GM12878 (cell line): ENCODE measurements around the gene DGCR8. TPM values are rescaled to one million over a fixed set of nuclear protein-coding genes. Genes with fewer than 3 reads are reported as not detected.

ENCODE experiments used
- ATAC-seq: fragments of 200-7000 bp; cut with Tn5 transposase; 3 replicates; pipeline ENCODE4 v1.9.1; 2020; ENCODE audit warnings: mild to moderate bottlenecking, moderate library complexity
- BruUV-seq: library from RNA; stranded (reverse); fragments of 400-500 nt; replicated peaks from 2 replicates; lab custom pipeline; 2021; lab: Mats Ljungman, UMichigan
- CTCF ChIA-PET: fragments of 300-600 bp; sonication (Branson Sonifier 250); formaldehyde crosslinking; extraction: SDS; loops from one replicate; lab custom pipeline; 2021; ENCODE audit warnings: inconsistent platforms; lab: Yijun Ruan, JAX
- POLR2A ChIA-PET: fragments of 350-600 bp; formaldehyde crosslinking; extraction: SDS; loops from one replicate; lab custom pipeline; 2021; ENCODE audit warnings: inconsistent platforms; lab: Charles Lee
- RAD21 ChIA-PET: fragments of 300-600 bp; sonication (Branson Sonifier 250); formaldehyde crosslinking; loops from one replicate; lab custom pipeline; 2023; ENCODE audit warnings: antibody characterized with exemption; ENCODE audit not compliant: unreplicated experiment; lab: Charles Lee
- SMC1A ChIA-PET: fragments of 300-600 bp; sonication (Branson Sonifier 250); formaldehyde crosslinking; loops from one replicate; lab custom pipeline; 2023; ENCODE audit not compliant: unreplicated experiment, uncharacterized antibody; lab: Charles Lee
- DNase-seq: peaks from one replicate; pipeline ENCODE4 v3.0.0-alpha.2; 2011; ENCODE audit warnings: low read depth, low spot score
- FAIRE-seq: peaks from 3 replicates; lab custom pipeline; 2011; peaks lifted over from hg19 to GRCh38; lab: Jason Lieb, UNC
- H2AFZ ChIP-seq: 2 replicates; pipeline ENCODE4 v1.6.0; 2011; ENCODE audit warnings: low read depth, low read length, control low read depth; ENCODE audit not compliant: control insufficient read depth
- H3K27ac ChIP-seq: 2 replicates; pipeline ENCODE4 v1.5.1; 2011; ENCODE audit warnings: control low read depth; ENCODE audit not compliant: control insufficient read depth, insufficient read depth
- H3K27me3 ChIP-seq, 2 experiments: replicated peaks in 1 of 2; 2 replicates each; pipeline versions ENCODE4 v1.6.0 to v1.6.1; 2011; ENCODE audit warnings: low read length in 1 of 2; ENCODE audit not compliant: control insufficient read depth in 2 of 2, insufficient read depth in 2 of 2
- H3K36me3 ChIP-seq, 2 experiments: 2 replicates each; pipeline ENCODE4 v1.5.1; 2011; ENCODE audit warnings: low read length in 1 of 2; ENCODE audit not compliant: control insufficient read depth in 2 of 2, insufficient read depth in 2 of 2
- H3K4me1 ChIP-seq: 2 replicates; pipeline ENCODE4 v1.6.1; 2011; ENCODE audit warnings: mild to moderate bottlenecking, low read length, moderate library complexity, mixed read lengths; ENCODE audit not compliant: control insufficient read depth, insufficient read depth
- H3K4me2 ChIP-seq: 2 replicates; pipeline ENCODE4 v1.6.0; 2011; ENCODE audit warnings: control low read depth; ENCODE audit not compliant: control insufficient read depth, insufficient read depth
- H3K4me3 ChIP-seq: fragments of 200-600 bp; sonication (generic); 2 replicates; pipeline ENCODE4 v1.5.1; 2016
- H3K79me2 ChIP-seq: 2 replicates; pipeline ENCODE4 v1.6.0; 2011; ENCODE audit warnings: low read length; ENCODE audit not compliant: control insufficient read depth, insufficient read depth
- H3K9ac ChIP-seq: 2 replicates; pipeline ENCODE4 v1.8.0; 2011; ENCODE audit warnings: low read length, control low read depth, mixed read lengths; ENCODE audit not compliant: control insufficient read depth, insufficient read depth
- H3K9me3 ChIP-seq: replicated peaks from 3 replicates; pipeline ENCODE4 v1.5.1; 2011; ENCODE audit warnings: mild to moderate bottlenecking, low read length; ENCODE audit not compliant: control insufficient read depth, insufficient read depth
- H4K20me1 ChIP-seq: 2 replicates; pipeline ENCODE4 v1.6.0; 2011; ENCODE audit not compliant: control insufficient read depth, insufficient read depth
- ASH2L ChIP-seq: fragments of 300-600, 200-600 bp; sonication (generic); IDR thresholded peaks from 2 replicates; pipeline ENCODE4 v1.6.1; 2017; ENCODE audit warnings: low read depth, mild to moderate bottlenecking, borderline replicate concordance
- CBX5 ChIP-seq: sonication (generic); IDR thresholded peaks from 2 replicates; pipeline ENCODE4 v1.6.1; 2016; ENCODE audit warnings: low read depth, moderate library complexity, mild to moderate bottlenecking, inconsistent platforms
- CREB1 ChIP-seq: IDR thresholded peaks from 2 replicates; pipeline ENCODE4 v1.6.1; 2012; ENCODE audit warnings: low read depth, mild to moderate bottlenecking, inconsistent platforms
- DPF2 ChIP-seq: fragments of 450-650 bp; IDR thresholded peaks from 2 replicates; pipeline ENCODE4 v1.6.1; 2017; ENCODE audit warnings: mild to moderate bottlenecking
- ESRRA ChIP-seq: IDR thresholded peaks from 2 replicates; pipeline ENCODE4 v1.6.1; 2012; ENCODE audit warnings: mild to moderate bottlenecking, low read length, improper control_type of control experiment
- GABPA ChIP-seq: IDR thresholded peaks from 2 replicates; pipeline ENCODE4 v1.6.1; 2014; ENCODE audit warnings: antibody characterized with exemption, low read depth, mild to moderate bottlenecking, inconsistent platforms
- IRF4 ChIP-seq: IDR thresholded peaks from 2 replicates; pipeline ENCODE4 v1.6.1; 2011; ENCODE audit warnings: low read depth, low read length
- JUND ChIP-seq: IDR thresholded peaks from 2 replicates; pipeline ENCODE4 v1.6.1; 2012; ENCODE audit warnings: low read depth, mild to moderate bottlenecking, low read length, improper control_type of control experiment, moderate library complexity
- KAT2A ChIP-seq: conservative IDR thresholded peaks from 2 replicates; pipeline ENCODE4 v1.6.1; 2011; ENCODE audit warnings: low read depth, low read length; ENCODE audit not compliant: control insufficient read depth
- KDM1A ChIP-seq: fragments of 200-600 bp; sonication (generic); IDR thresholded peaks from 2 replicates; pipeline ENCODE4 v1.6.1; 2016; ENCODE audit warnings: borderline replicate concordance
- LARP7 ChIP-seq: fragments of 450-650 bp; IDR thresholded peaks from 2 replicates; pipeline ENCODE4 v1.6.1; 2017; ENCODE audit warnings: mild to moderate bottlenecking
- MTA2 ChIP-seq: fragments of 450-650 bp; IDR thresholded peaks from 2 replicates; pipeline ENCODE4 v1.6.1; 2016; ENCODE audit warnings: low read depth, mild to moderate bottlenecking, moderate library complexity
- SMAD1 ChIP-seq: fragments of 450-650 bp; IDR thresholded peaks from 2 replicates; pipeline ENCODE4 v1.6.1; 2018; ENCODE audit warnings: mild to moderate bottlenecking, low read depth; ENCODE audit not compliant: partially characterized antibody
- SMAD5 ChIP-seq: IDR thresholded peaks from 2 replicates; pipeline ENCODE4 v1.6.1; 2016; ENCODE audit warnings: antibody characterized with exemption, low read depth
- SMC3 ChIP-seq: IDR thresholded peaks from 2 replicates; pipeline ENCODE4 v1.6.1; 2011; ENCODE audit warnings: low read length, improper control_type of control experiment, borderline replicate concordance
- SUZ12 ChIP-seq: fragments of 200-600 bp; sonication (generic); IDR thresholded peaks from one replicate; pipeline ENCODE4 v1.6.1; 2018; ENCODE audit warnings: antibody characterized with exemption, mild to moderate bottlenecking; ENCODE audit not compliant: unreplicated experiment
- ZBED1 ChIP-seq: IDR thresholded peaks from 2 replicates; pipeline ENCODE4 v1.6.1; 2016; ENCODE audit warnings: borderline replicate concordance
- ZNF687 ChIP-seq: fragments of 450-650 bp; IDR thresholded peaks from 2 replicates; pipeline ENCODE4 v1.6.1; 2017; ENCODE audit warnings: mild to moderate bottlenecking, moderate library complexity
- WGBS: methylation state at CpG from one replicate; pipeline ENCODE4 v1.1.6; 2016; ENCODE audit warnings: low lambda C conversion rate; ENCODE audit not compliant: insufficient replicate concordance, insufficient coverage; ENCODE audit errors: missing lambda C conversion rate; 5-methylcytosine and 5-hydroxymethylcytosine counted together
- in situ Hi-C: fragments of 300-500 bp; cut with MboI; formaldehyde crosslinking; loops from 9 replicates; pipeline ENCODE4 v1.14.3; 2018; ENCODE audit warnings: mixed read lengths
- intact Hi-C: fragments of 100-400 bp; cut with micrococcal nuclease; formaldehyde crosslinking; loops from one replicate; pipeline ENCODE4 v1.14.2; 2022; ENCODE audit not compliant: unreplicated experiment
- polyA plus RNA-seq, 11 experiments: library from polyadenylated mRNA; depleted of rRNA in 4 of 11; unstranded in 6 of 11; stranded (reverse) in 5 of 11; fragments of >200 nt; fragmentation: Nextera tagmentation in 4 of 11; fragmentation: Illumina TruSeq in 1 of 11; extraction: Ambion mirVana in 4 of 11; extraction: Trizol in 1 of 11; gene quantifications; 1 replicate in 1 of 11; 2 replicates in 10 of 11; pipeline versions ENCODE4 v1.2.1 to v1.2.3, GENCODE V29; 2011 to 2016; ENCODE audit warnings: inconsistent platforms in 2 of 11, missing spikeins in 2 of 11, low read depth in 1 of 11
- total RNA-seq, 4 experiments: library from RNA; depleted of rRNA in 3 of 4; stranded (reverse); fragments of >200 nt in 3 of 4; fragmentation: Illumina TruSeq in 1 of 4; extraction: Trizol in 1 of 4; gene quantifications; 2 replicates each; pipeline versions ENCODE4 v1.2.1 to v1.2.3, GENCODE V29; 2013 to 2021
- TF ChIP-seq, protein P1 (sequence below): fragments of 450-650 bp; IDR thresholded peaks from 2 replicates; pipeline ENCODE4 v1.6.1; 2016; ENCODE audit warnings: mild to moderate bottlenecking

Gene DGCR8
- total and polyA plus RNA-seq, 10 of the 15 experiments (the other 5 are each of a cell fraction or from before 2014, with no cell fraction given), result 1.2 to 35.1 (median 17.2) TPM

GRCh38 chr22:20105456-20106204, 25.6 kb downstream of the DGCR8 start:
- intact Hi-C loops, result no loop called here
- no peaks in the 10 kb centered on the region for H3K79me2 ChIP-seq
- FAIRE-seq (no peak), DNase-seq (no peak), ATAC-seq (no peak)
- H3K4me1 ChIP-seq, result no peaks in the 10 kb centered on the region
- no peaks in the 10 kb centered on the region for H3K27me3 ChIP-seq
- WGBS, result 99% methylated on average over 7 of the region's 7 CpGs
- H3K4me2 ChIP-seq, result no peak overlapping the region
- no peaks in the 10 kb centered on the region for H4K20me1 ChIP-seq
- TF ChIP-seq, protein P1, sequence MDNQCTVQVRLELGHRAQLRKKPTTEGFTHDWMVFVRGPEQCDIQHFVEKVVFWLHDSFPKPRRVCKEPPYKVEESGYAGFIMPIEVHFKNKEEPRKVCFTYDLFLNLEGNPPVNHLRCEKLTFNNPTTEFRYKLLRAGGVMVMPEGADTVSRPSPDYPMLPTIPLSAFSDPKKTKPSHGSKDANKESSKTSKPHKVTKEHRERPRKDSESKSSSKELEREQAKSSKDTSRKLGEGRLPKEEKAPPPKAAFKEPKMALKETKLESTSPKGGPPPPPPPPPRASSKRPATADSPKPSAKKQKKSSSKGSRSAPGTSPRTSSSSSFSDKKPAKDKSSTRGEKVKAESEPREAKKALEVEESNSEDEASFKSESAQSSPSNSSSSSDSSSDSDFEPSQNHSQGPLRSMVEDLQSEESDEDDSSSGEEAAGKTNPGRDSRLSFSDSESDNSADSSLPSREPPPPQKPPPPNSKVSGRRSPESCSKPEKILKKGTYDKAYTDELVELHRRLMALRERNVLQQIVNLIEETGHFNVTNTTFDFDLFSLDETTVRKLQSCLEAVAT, result no peak
- TF ChIP-seq ESRRA (no peak), KAT2A (no peak), DPF2 (no peak), CREB1 (no peak), GABPA (no peak), SMC3 (no peak), MTA2 (no peak), IRF4 (no peak), LARP7 (no peak), SUZ12 (no peak), ZBED1 (no peak), ZNF687 (no peak), KDM1A (no peak), SMAD5 (no peak), JUND (no peak), CBX5 (no peak), SMAD1 (no peak), ASH2L (no peak)
- in situ Hi-C loops, result no loop called here
- H3K4me3 ChIP-seq, result no peak overlapping the region
- no peak overlapping the region for H3K9ac ChIP-seq
- POLR2A ChIA-PET, result no interaction called here
- no TSS peak for BruUV-seq
- H3K9me3 ChIP-seq, result no peaks in the 10 kb centered on the region; the same call in 2 of the 3 replicates
- CTCF ChIA-PET, result no interaction called here
- peaks cover 16 to 49% of the 10 kb centered on the region in 2 experiments; a peak in 3 of 4 replicates for H3K36me3 ChIP-seq
- SMC1A ChIA-PET, result no interaction called here
- RAD21 ChIA-PET, result no interaction called here
- H3K27ac ChIP-seq, result no peak overlapping the region
- H2AFZ ChIP-seq, result no peak overlapping the region
